Caco-2 (cell line): ENCODE measurements around the gene SLC22A9. TPM values are rescaled to one million over a fixed set of nuclear protein-coding genes. Genes with fewer than 3 reads are reported as not detected.

ENCODE experiments used
- BruUV-seq: library from RNA; stranded (reverse); fragments of 400-500 nt; replicated peaks from 2 replicates; lab custom pipeline; 2021; lab: Mats Ljungman, UMichigan
- CTCF ChIA-PET: fragments of 300-600 bp; sonication (Branson Sonifier 250); formaldehyde crosslinking; loops from one replicate; lab custom pipeline; 2022; ENCODE audit warnings: antibody characterized with exemption; lab: Charles Lee
- POLR2A ChIA-PET: fragments of 300-600 bp; sonication (Branson Sonifier 250); formaldehyde crosslinking; loops from one replicate; lab custom pipeline; 2022; ENCODE audit warnings: antibody characterized with exemption; lab: Charles Lee
- DNase-seq, 2 experiments: peaks; one replicate each; pipeline versions ENCODE4 v3.0.0 to v3.0.0-alpha.2; 2020 to 2022
- H3K27me3 ChIP-seq: replicated peaks from 2 replicates; pipeline ENCODE4 v1.6.0; 2011; ENCODE audit warnings: low read length; ENCODE audit not compliant: control insufficient read depth, insufficient read depth
- H3K36me3 ChIP-seq: 2 replicates; pipeline ENCODE4 v1.5.1; 2011; ENCODE audit warnings: low read length; ENCODE audit not compliant: control insufficient read depth, insufficient read depth
- H3K4me1 ChIP-seq: fragments of 250-450 bp; sonication (Bioruptor Pico); 2 replicates; pipeline ENCODE4 v1.5.1; 2020; ENCODE audit warnings: mild to moderate bottlenecking
- H3K4me3 ChIP-seq: 2 replicates; pipeline ENCODE4 v1.5.1; 2011; ENCODE audit warnings: low read depth, mild to moderate bottlenecking, control low read depth, low read length
- H3K9me3 ChIP-seq: fragments of 250-450 bp; sonication (Bioruptor Pico); 2 replicates; pipeline ENCODE4 v1.5.1; 2020; ENCODE audit warnings: mild to moderate bottlenecking, moderate library complexity
- H3K27ac Mint-ChIP-seq: one replicate; pipeline ENCODE4 v1.8.0; 2022; ENCODE audit warnings: mixed read lengths; ENCODE audit not compliant: unreplicated experiment
- H3K27me3 Mint-ChIP-seq: one replicate; pipeline ENCODE4 v1.8.0; 2022; ENCODE audit warnings: mixed read lengths; ENCODE audit not compliant: insufficient read depth, unreplicated experiment
- H3K36me3 Mint-ChIP-seq: one replicate; pipeline ENCODE4 v1.8.0; 2022; ENCODE audit warnings: mild to moderate bottlenecking, mixed read lengths; ENCODE audit not compliant: insufficient read depth, unreplicated experiment
- H3K4me1 Mint-ChIP-seq: one replicate; pipeline ENCODE4 v1.8.0; 2022; ENCODE audit warnings: low read depth, mixed read lengths; ENCODE audit not compliant: unreplicated experiment
- H3K4me3 Mint-ChIP-seq: one replicate; pipeline ENCODE4 v1.8.0; 2022; ENCODE audit warnings: mild to moderate bottlenecking, moderate library complexity, mixed read lengths; ENCODE audit not compliant: unreplicated experiment
- H3K9me3 Mint-ChIP-seq: one replicate; pipeline ENCODE4 v1.8.0; 2022; ENCODE audit warnings: mixed read lengths; ENCODE audit not compliant: unreplicated experiment
- CTCF ChIP-seq, 2 experiments: fragments of 200-600 bp in 1 of 2; IDR thresholded peaks; 1 replicate in 1 of 2; 2 replicates in 1 of 2; pipeline versions ENCODE4 v1.5.1 to v1.8.0; 2011 to 2022; ENCODE audit warnings: antibody characterized with exemption in 1 of 2, control low read depth in 1 of 2, inconsistent platforms in 1 of 2, low read depth in 1 of 2, low read length in 1 of 2, mild to moderate bottlenecking in 1 of 2, moderate library complexity in 1 of 2; ENCODE audit not compliant: insufficient read depth in 1 of 2, severe bottlenecking in 1 of 2, unreplicated experiment in 1 of 2
- intact Hi-C: fragments of 100-400 bp; cut with micrococcal nuclease; formaldehyde crosslinking; loops from one replicate; pipeline ENCODE4 v1.10.0; 2022; ENCODE audit not compliant: unreplicated experiment
- total RNA-seq: library from RNA; stranded (reverse); gene quantifications from 2 replicates; pipeline ENCODE4 v1.2.3, GENCODE V29; 2022

Gene SLC22A9
- total RNA-seq, 1 experiment from 2014 or later = 2.0 TPM

DNA sequence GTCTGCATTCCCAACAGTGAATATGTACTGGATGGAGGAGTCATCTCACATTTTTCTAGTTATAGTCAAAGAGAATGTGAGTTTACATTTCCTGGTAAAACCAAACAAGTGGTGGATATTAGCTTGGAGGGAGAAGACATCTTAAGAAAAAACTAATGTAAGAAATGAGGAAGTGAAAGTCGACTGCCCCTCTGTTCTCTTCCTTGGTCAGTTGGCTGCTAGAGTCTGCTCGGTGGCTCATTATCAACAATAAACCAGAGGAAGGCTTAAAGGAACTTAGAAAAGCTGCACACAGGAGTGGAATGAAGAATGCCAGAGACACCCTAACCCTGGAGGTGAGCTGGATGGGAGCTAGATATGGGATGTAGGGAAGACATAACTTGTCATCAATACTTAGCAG is 5.8 kb downstream of the SLC22A9 start:
- no peak overlapping the region for H3K4me3 Mint-ChIP-seq
- POLR2A ChIA-PET = no interaction called here
- intact Hi-C loops = no loop called here

GRCh38 chr11:63380130-63380529 is 10.5 kb downstream of the SLC22A9 start:
- Histone ChIP-seq H3K4me1 (no peaks in the 10 kb centered on the region), H3K36me3 (no peaks in the 10 kb centered on the region), H3K27me3 (no peaks in the 10 kb centered on the region), H3K9me3 (peaks cover 4% of the 10 kb centered on the region), H3K4me3 (no peak overlapping the region)
- intact Hi-C loops = no loop called here
- H3K9me3 Mint-ChIP-seq = peaks cover 23% of the 10 kb centered on the region
- H3K27ac Mint-ChIP-seq = no peak overlapping the region
- H3K36me3 Mint-ChIP-seq = no peaks in the 10 kb centered on the region
- no peak for TF ChIP-seq CTCF (IDR thresholded peaks at IDR 0.05; ENCODE audit: insufficient read depth in 1 of 2, low read depth in 1 of 2, low read length in 1 of 2, severe bottlenecking in 1 of 2, unreplicated experiment in 1 of 2)
- no peaks in the 10 kb centered on the region for H3K27me3 Mint-ChIP-seq
- H3K4me3 Mint-ChIP-seq = no peak overlapping the region
- DNase-seq = no peak
- no TSS peak for BruUV-seq
- CTCF ChIA-PET = no interaction called here
- no peaks in the 10 kb centered on the region for H3K4me1 Mint-ChIP-seq
- POLR2A ChIA-PET = no interaction called here

More for the DNA sequence above, 5.8 kb downstream of the SLC22A9 start:
- H3K36me3 Mint-ChIP-seq = no peaks in the 10 kb centered on the region
- H3K36me3 ChIP-seq = no peaks in the 10 kb centered on the region
- no peaks in the 10 kb centered on the region; the same call in 1 of the 2 replicates for H3K9me3 ChIP-seq
- H3K27ac Mint-ChIP-seq = no peak overlapping the region
- H3K4me1 ChIP-seq = peaks cover 1% of the 10 kb centered on the region; the same call in 1 of the 2 replicates
- no peak overlapping the region for H3K4me3 ChIP-seq
- H3K9me3 Mint-ChIP-seq = no peaks in the 10 kb centered on the region
- no peak for TF ChIP-seq CTCF (IDR thresholded peaks at IDR 0.05; ENCODE audit: insufficient read depth in 1 of 2, low read depth in 1 of 2, low read length in 1 of 2, severe bottlenecking in 1 of 2, unreplicated experiment in 1 of 2)
- BruUV-seq = no TSS peak
- no peak for DNase-seq
- no peaks in the 10 kb centered on the region for H3K27me3 Mint-ChIP-seq
- no peaks in the 10 kb centered on the region for H3K27me3 ChIP-seq
- peaks cover 3% of the 10 kb centered on the region for H3K4me1 Mint-ChIP-seq
- CTCF ChIA-PET = no interaction called here

DNA sequence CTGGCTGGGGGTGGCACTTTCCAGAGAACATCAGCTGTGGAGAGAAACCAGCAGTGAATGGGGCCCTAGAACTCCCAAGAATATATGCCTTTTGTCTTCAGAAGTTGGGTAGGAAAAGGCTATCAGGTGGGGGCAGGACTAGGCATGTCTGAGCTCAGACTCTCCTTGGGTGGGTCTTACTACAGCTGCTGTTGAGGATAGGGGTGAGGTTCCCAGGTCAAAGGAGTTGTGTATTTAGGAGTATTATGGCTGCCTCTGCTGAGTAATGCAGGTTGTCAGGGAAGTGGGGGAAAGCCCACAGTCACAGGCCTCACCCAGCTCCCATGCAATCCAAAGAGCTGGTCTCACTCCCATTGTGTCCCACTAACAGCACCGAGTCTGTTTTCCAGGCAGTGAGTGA is 26.1 kb downstream of the SLC22A9 start:
- TF ChIP-seq CTCF (IDR thresholded peaks at IDR 0.05; ENCODE audit: insufficient read depth in 1 of 2, low read depth in 1 of 2, low read length in 1 of 2, severe bottlenecking in 1 of 2, unreplicated experiment in 1 of 2) = no peak
- ChIA-PET CTCF (no interaction called here), POLR2A (no interaction called here)
- Mint-ChIP-seq H3K36me3 (no peaks in the 10 kb centered on the region), H3K27me3 (no peaks in the 10 kb centered on the region), H3K27ac (no peak overlapping the region), H3K4me3 (no peak overlapping the region), H3K4me1 (no peaks in the 10 kb centered on the region), H3K9me3 (peaks cover 18% of the 10 kb centered on the region)
- no TSS peak for BruUV-seq
- Histone ChIP-seq H3K27me3 (no peaks in the 10 kb centered on the region), H3K36me3 (no peaks in the 10 kb centered on the region; the same call in 1 of the 2 replicates), H3K4me3 (no peak overlapping the region), H3K4me1 (no peaks in the 10 kb centered on the region), H3K9me3 (peaks cover 6% of the 10 kb centered on the region; the same call in 1 of the 2 replicates)
- intact Hi-C loops = no loop called here
- DNase-seq = no peak
